Measurements from ENCODE around the gene SCO2.
"Not testable (repeated sequence)": the region's sequence is repeated elsewhere in the genome, so short reads cannot be mapped to it uniquely, and the experiment has no call there.

Gene SCO2

DNA sequence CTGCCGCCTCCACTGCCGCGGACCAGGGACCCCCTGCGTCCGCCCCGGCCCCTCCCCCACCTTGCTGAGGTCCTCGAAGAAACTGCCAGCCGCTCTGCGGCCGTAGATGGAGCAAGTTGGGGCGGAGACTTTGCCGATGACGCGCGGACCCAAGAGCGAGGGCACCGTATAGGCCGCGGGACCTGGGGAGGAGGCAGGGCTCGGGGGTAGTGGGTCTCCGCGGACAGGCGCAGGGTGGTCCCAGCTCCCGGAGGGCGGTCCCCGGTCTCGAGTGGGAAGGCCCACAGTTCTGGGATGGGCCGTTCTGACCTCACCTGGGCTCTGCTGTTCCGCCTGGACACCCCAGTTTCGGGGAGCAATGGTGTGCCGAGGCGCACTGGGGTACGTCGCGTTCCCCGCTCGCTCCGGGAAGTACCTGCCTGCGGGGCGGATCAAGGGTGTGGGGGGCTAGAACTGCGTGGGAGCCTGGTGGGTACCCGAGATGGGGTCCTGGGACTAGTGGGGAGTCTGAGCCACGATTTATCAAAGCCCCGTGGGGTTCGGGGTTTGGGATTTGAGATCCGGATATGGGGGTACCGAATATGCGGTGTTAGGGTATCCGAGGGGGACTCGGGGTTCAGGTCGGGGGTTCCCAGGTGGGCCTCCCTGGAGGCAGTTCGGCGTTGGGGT lies 5.6 kb upstream of the SCO2 start:
- peak; percentile 87 for DNase-seq

DNA sequence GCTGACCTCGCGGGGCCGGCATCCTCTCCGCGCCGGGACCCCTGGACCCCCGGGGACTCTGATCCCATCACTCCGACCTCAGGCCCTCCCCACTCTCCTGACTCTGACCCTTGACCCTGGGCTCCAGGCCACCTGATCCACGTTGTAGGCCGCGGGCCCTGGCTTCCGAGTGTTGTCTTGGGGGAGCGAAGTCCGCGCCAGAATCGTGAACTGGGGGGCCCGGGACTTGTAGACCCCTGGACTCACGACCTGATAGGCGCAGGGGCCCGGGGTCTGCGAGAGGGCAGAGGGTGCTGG lies 5.1 kb upstream of the SCO2 start:
- no peak for DNase-seq

DNA sequence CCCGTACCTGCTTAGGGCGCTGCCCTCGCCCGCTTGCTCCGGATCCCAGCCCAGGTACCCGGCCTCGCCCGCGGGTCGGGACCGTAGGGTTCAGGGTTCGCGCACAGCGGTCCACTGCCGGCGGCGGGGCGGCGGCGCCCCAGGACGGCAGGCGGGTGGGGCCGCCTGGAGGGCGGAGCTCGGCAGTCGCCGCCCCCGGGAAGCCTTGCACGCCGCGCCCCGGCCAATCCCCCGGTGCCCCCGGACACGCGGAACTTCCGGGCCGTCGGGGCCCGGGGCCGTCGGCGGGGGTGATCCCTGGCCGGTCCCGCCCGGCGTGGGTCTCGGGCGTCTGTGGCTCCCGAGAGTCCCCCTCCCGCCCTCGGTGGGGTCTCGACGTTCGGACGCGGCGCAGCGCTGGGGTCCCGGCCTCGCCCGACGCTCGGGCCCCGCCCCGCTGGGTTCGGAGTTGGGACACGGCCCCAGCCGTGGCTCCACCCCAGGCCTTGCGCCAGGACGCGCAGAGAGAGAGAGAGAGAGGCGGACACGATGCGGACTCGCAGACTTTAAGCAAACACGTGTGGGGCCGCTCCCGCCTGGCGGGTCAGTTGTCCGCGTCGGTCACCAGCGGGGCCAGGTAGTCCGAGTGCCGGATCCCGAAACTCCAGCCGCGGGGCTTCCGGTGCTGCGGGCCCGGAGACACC lies 4.6 kb upstream of the SCO2 start, which contains the start of gene TYMP:
Gene TYMP, minus strand, starts transcription at position 116 of the 683 bp plus-strand sequence. CDS start 303 bp downstream, outside the sequence.
- DNase-seq = peak; percentile 77

- DNase-seq = no peak
Observed at GRCh38 chr22:50529416-50529896, 4.1 kb upstream of the SCO2 start.

DNA sequence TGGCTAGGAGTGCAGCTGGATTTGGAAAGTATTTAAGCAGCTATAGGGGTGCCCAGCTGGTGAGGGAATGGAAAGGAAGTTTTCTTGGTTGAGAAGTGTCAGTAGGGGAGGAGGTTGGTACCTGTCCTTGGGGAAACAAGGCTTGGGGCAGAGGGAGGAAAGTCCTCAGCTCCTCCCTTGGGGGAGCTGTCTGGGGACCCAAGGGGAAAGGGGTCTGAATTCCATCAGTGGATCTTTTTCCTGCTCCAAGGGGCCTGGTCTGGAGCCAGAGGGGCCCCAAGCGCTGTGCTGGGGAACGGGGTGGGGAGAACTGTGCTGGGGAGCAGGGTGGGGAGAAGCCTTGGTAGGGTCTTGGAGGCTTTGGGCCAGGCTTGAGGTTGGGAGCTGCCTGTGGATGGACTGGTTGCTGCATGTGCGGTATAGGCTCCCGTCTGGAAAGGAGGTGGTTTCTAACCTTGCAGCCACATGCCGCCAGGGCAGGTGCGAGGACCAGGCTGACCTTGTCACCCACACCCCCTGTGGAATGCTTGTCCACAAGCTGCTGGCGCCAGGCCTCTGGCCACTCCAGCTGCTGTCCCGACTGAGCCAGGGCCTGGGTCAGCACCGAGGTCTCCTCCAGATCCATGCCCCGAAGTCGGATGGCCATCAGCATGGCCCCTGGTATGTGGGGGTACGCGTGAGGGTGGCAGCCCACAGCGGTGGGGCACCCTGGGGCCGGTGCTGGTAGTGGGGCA lies 3.5 kb upstream of the SCO2 start:
- no peak for DNase-seq

DNA sequence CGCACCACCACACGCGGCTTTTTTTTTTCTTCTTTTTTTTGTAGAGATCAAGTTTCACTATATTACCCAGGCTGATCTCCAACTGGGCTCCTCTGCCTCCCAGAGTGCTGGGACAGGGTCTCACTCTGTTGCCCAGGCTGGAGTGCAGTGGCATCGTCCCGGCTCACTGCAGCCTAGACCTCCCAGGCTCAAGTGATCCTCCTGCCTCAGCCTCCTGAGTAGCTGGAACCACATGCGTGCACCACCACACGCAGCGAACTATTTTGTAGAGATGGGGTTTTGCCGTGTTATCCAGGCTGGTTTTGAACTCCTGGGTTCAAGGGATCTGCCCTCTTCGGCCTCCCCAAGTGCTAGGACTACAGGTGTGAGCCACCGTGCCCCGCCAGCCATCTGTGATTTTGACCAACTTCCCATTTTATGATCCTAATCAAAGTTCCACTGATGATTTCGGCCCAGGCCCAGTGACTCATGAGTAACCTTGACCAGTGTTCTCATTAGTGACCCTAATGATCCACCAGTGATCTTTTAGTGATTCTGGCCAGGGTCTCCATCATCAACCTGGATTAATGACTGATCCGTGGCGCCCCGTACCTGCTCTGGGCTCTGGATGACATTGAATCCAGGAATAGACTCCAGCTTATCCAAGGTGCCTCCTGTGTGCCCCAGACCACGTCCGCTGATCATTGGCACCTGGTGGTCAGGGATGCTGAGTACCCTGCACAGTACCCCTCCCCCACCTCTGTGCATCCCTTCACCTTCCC lies 2.7 kb upstream of the SCO2 start:
- no peak for DNase-seq

GRCh38 chr22:50526834-50527801 lies 1.7 kb upstream of the SCO2 start:
- DNase-seq = peak; percentile 47

GRCh38 chr22:50526108-50526833 lies 873 bp upstream of the SCO2 start:
- DNase-seq = peak; percentile 83

GRCh38 chr22:50525858-50526107 lies 385 bp upstream of the SCO2 start:
- DNase-seq = no peak

- no peak for DNase-seq
Observed at GRCh38 chr22:50524676-50525103, 708 bp downstream of the SCO2 start.

DNA sequence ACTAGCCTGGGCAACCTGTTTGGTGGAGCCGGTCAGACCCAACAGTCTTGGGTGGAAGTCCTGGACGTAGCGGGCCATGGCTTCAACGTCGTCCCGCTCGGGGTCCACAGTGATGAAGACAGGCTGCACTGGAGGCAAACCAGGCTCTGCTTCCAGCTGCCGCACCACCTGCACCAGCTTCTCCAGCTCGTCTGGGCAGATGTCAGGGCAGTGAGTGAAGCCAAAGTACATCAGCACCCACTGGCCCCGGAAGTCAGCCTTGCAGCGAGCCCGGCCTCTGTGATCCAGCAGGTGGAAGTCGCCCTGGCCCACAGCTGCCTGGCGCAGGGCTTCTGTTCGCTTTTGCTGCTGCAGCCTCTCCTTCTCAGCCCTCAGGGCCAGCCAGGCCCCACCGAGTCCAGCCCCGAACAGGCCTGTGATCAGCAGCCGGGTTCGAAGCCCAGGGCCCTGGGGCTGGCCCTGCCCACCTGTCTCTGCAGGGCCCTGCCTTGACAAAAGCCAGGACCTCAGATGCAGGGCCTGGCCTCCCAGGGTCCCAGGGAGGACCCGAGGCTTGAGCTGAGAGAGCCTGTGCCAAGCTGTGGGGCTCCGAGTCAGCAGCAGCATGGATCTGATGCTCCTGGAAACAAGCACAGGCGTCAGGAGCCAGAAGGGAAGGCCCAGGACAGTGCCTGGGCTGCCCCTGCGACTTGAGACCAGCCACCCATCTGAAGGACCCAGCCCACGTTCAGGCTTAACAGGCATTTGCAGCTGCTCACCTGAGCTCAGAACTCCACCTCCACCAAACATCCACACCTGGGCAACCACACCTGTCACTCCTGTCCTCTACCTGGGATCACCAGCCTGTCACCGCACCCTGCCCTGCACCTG lies 1.4 kb downstream of the SCO2 start:
- no peak for DNase-seq

DNA sequence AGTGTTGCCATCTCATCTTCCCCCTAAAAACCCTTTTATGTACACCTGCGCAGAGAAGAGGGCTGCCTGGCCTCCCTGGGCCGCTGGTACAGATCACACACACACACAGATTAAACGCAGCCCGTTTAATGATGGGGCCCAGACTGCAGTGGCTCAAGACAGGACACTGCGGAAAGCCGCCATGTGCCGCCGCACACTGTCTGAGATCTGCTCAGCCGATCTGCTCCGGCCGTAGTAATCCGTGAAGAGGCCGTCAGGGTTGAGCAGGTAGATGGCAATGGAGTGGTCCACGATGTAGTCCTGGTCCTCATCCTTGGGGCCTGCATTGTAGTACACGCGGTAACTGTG lies 2.0 kb downstream of the SCO2 start:
- no peak for DNase-seq

GRCh38 chr22:50522806-50523438 lies 2.5 kb downstream of the SCO2 start:
- DNase-seq = no peak

DNA sequence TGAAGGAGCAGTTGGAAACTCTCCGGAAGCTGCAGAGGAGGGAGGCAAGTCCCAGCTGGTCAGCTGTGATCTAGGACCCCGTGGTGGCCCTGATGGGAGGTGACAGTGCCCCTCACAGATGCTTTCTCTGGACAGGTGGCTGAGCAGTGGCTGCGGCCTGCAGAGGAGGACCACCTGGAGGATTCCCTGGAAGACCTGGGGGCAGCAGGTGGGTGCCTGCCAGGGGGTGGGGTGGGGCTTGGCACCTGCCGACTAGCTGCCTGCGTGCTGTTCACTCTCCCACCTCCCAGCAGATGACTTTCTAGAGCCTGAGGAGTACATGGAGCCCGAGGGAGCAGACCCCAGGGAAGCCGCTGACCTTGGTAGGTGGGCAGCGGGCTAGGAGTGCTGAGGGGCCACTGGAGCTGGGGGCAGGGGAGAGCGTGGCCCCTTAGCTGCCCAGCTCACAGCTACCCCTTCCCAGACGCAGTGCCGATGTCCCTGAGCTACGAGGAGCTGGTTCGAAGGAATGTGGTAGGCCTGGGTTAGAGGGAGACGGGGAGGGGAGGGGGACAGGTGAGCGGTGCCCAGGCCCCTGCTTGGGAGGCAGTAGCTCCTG lies 3.1 kb downstream of the SCO2 start:
- DNase-seq = no peak

DNA sequence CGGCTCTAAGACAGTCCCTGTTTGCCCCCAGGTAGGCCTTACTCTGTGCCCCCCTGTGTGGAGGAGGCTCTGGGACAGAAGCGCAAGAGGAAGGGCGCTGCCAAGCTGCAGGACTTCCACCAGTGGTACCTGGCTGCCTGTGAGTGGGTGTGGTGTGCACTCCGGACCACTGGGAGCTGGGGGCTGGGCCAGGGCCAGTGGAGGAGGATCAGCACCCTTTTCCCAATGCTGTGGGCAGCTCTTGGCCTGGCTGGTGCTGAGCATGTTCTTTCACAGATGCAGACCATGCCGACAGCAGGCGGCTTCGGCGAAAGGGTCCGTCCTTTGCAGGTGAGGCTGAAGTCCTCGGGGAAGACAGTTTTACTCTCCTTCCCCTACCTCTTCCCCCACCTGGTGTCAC lies 3.7 kb downstream of the SCO2 start:
- DNase-seq = no peak

DNA sequence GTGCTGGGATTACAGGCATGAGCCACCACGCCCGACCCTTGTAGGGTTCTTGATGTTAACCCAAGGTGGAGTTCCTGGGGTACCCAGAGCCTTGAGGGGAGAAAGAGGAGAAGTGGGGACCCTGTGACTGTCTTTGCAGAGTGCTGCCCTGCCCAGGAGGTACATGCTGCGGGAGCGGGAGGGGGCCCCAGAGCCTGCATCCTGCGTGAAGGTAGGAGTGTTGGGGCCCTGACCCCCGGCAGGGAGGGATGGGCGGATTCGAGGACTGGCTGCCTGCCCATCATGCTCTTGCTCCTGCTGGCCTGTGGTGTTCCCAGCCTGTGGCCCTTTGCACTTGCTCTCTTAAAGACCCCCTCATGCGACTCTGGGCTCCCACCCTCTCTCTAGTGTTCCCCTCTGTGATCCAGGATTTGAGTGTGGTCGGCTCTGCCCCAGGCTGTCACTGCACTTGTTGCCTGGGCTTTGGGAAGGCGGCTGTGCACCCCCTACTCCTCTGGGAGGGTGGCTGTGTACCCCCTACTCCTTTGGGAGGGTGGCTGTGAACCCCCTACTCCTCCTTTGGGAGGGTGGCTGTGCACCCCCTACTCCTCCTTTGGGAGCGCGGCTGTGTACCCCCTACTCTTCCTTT lies 4.5 kb downstream of the SCO2 start:
- no peak for DNase-seq

DNA sequence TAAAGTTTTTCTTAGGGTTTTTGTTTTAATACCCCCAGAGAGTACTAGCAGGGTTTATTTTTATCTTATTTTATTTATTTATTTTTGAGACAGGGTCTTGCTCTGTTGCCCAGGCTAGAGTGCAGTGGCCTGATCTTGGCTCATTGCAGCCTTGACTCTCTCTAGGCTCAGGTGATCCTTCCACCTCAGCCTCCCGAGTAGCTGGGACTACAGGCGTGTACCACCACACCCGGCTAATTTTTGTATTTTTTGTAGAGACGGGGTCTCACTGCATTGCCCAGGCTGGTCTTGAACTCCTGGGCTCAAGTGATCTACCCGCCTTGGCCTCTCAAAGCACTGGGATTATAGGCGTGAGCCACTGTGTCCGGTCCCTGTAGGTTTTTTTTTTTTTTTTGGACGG lies 5.2 kb downstream of the SCO2 start:
- not testable (repeated sequence) for DNase-seq

GRCh38 chr22:50519151-50519550 lies 6.2 kb downstream of the SCO2 start:
- DNase-seq = no peak

DNA sequence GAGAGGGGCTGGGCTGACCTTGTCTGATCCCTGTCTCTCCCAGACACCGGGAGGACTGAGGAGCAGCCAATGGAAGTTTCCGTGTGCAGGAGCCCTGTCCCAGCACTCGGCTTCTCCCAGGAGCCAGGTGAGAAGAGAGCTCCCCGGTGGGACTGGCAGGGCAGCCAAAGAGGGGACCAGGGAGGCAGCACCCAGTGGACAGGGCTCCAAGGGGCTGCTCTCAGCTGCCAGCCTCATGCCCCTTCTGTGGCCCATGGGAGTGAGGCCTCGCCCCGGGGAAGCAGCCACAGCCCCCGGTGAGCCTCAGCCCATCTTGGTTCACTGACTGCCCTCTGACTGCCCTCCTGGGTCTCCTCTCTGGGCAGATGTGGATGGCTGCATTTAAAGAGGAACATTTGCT lies 6.8 kb downstream of the SCO2 start:
- DNase-seq = no peak
